Measurements from ENCODE around the gene CACHD1.

The CACHD1 gene

DNA sequence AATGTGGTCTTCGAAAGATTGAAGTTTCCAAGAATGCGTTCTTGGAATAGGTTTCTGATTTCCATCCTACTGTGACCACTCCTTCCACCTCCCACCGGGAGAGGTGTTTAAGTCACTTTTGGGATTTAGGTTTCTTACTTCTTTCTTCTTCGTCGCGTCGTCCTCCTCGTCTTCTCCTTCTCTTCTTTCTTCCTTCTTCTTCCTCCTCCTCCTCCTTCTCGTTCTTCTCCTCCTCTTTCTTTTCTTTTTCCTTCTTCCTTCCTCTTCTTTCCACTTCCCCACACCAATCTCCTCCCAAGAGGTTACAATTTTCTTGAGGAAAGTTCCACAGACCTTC lies 2.1 kb downstream of the CACHD1 start:
- DNase-seq = no peak
- POLR2A ChIA-PET = no interaction called here
- no peaks in the 10 kb centered on the region for H3K36me3 ChIP-seq (ENCODE audit: control insufficient read depth in 4 of 4, insufficient read depth in 4 of 4, low read length in 3 of 4)
- H3K4me1 ChIP-seq (ENCODE audit: control extremely low read depth in 1 of 4, control insufficient read depth in 4 of 4, insufficient read depth in 4 of 4, low read length in 3 of 4) = peaks cover 0 to 33% (median 22%) of the 10 kb centered on the region in 4 experiments
- H3K4me3 ChIP-seq (ENCODE audit: control insufficient read depth in 1 of 7, extremely low read depth in 1 of 7, insufficient read depth in 4 of 7, low read depth in 2 of 7, low read length in 6 of 7) = peak overlapping the region in 4 of 7 experiments; percentile 68 to 84 (median 80)
- CTCF ChIA-PET = no interaction called here
- 86% methylated on average over 8 of the region's 9 CpGs for WGBS (ENCODE audit: insufficient coverage)
- peaks cover 0 to 22% (median 17%) of the 10 kb centered on the region in 5 experiments for H3K27me3 ChIP-seq (replicated peaks in 2 of 5; ENCODE audit: control insufficient read depth in 4 of 5, insufficient read depth in 5 of 5, low read length in 4 of 5)
- H3K27ac ChIP-seq (ENCODE audit: insufficient read depth in 1 of 2, low read depth in 1 of 2, low read length in 2 of 2, poor library complexity in 1 of 2, severe bottlenecking in 2 of 2) = no peak overlapping the region
- H3K9me3 ChIP-seq (ENCODE audit: control extremely low read depth in 1 of 5, control insufficient read depth in 4 of 5, insufficient read depth in 2 of 5, low read depth in 1 of 5, low read length in 4 of 5) = peaks cover 0 to 1% (median 0%) of the 10 kb centered on the region in 5 experiments

GRCh38 chr1:64472805-64473204 lies 2.9 kb downstream of the CACHD1 start:
- H3K27me3 ChIP-seq (replicated peaks in 2 of 5; ENCODE audit: control insufficient read depth in 4 of 5, insufficient read depth in 5 of 5, low read length in 4 of 5) = peaks cover 0 to 22% (median 17%) of the 10 kb centered on the region in 5 experiments
- peaks cover 0 to 1% (median 0%) of the 10 kb centered on the region in 5 experiments for H3K9me3 ChIP-seq (ENCODE audit: control extremely low read depth in 1 of 5, control insufficient read depth in 4 of 5, insufficient read depth in 2 of 5, low read depth in 1 of 5, low read length in 4 of 5)
- H3K4me3 ChIP-seq (ENCODE audit: control insufficient read depth in 1 of 7, extremely low read depth in 1 of 7, insufficient read depth in 4 of 7, low read depth in 2 of 7, low read length in 6 of 7) = no peak overlapping the region
- WGBS (ENCODE audit: insufficient coverage) = 97% methylated on average over 5 of the region's 5 CpGs
- peaks cover 0 to 33% (median 22%) of the 10 kb centered on the region in 4 experiments for H3K4me1 ChIP-seq (ENCODE audit: control extremely low read depth in 1 of 4, control insufficient read depth in 4 of 4, insufficient read depth in 4 of 4, low read length in 3 of 4)
- DNase-seq = no peak
- ChIA-PET CTCF (no interaction called here), POLR2A (interaction anchor here (0.6 kb wide), 1 partner anchor 1995 kb away, joined by 3 read pairs; no protein-coding TSS in a partner anchor)
- H3K27ac ChIP-seq (ENCODE audit: insufficient read depth in 1 of 2, low read depth in 1 of 2, low read length in 2 of 2, poor library complexity in 1 of 2, severe bottlenecking in 2 of 2) = no peak overlapping the region
- no peaks in the 10 kb centered on the region for H3K36me3 ChIP-seq (ENCODE audit: control insufficient read depth in 4 of 4, insufficient read depth in 4 of 4, low read length in 3 of 4)

DNA sequence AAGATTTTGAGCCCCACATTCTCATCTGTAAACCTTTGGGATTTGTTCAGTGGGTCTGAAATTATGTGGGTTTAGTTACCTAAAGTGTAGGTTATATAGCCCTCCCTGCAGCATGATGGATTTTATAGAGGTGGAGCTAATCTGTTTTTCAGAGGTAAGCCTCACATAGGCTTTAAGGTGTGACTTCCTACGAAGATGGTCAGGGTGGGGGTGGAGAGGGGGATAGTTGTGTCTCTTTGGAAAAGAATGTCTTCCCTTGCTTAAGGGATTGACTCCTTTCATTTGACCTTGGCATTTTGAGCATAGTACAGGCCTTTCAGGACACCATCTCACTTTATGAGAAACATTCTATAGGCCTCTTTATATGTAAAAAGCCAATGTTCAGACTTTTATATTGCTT lies 3.4 kb downstream of the CACHD1 start:
- WGBS (ENCODE audit: insufficient coverage) = 100% methylated on average over 1 of the region's 1 CpG
- no peaks in the 10 kb centered on the region for H3K36me3 ChIP-seq (ENCODE audit: control insufficient read depth in 4 of 4, insufficient read depth in 4 of 4, low read length in 3 of 4)
- POLR2A ChIA-PET = interaction anchor here (0.6 kb wide), 1 partner anchor 234 kb away, joined by 3 read pairs; no protein-coding TSS in a partner anchor
- H3K27me3 ChIP-seq (replicated peaks in 2 of 5; ENCODE audit: control insufficient read depth in 4 of 5, insufficient read depth in 5 of 5, low read length in 4 of 5) = peaks cover 0 to 22% (median 17%) of the 10 kb centered on the region in 5 experiments
- H3K27ac ChIP-seq (ENCODE audit: insufficient read depth in 1 of 2, low read depth in 1 of 2, low read length in 2 of 2, poor library complexity in 1 of 2, severe bottlenecking in 2 of 2) = no peak overlapping the region
- CTCF ChIA-PET = no interaction called here
- DNase-seq = no peak
- H3K4me3 ChIP-seq (ENCODE audit: control insufficient read depth in 1 of 7, extremely low read depth in 1 of 7, insufficient read depth in 4 of 7, low read depth in 2 of 7, low read length in 6 of 7) = no peak overlapping the region
- H3K4me1 ChIP-seq (ENCODE audit: control extremely low read depth in 1 of 4, control insufficient read depth in 4 of 4, insufficient read depth in 4 of 4, low read length in 3 of 4) = peaks cover 0 to 33% (median 22%) of the 10 kb centered on the region in 4 experiments
- H3K9me3 ChIP-seq (ENCODE audit: control extremely low read depth in 1 of 5, control insufficient read depth in 4 of 5, insufficient read depth in 2 of 5, low read depth in 1 of 5, low read length in 4 of 5) = peaks cover 0 to 1% (median 0%) of the 10 kb centered on the region in 5 experiments

DNA sequence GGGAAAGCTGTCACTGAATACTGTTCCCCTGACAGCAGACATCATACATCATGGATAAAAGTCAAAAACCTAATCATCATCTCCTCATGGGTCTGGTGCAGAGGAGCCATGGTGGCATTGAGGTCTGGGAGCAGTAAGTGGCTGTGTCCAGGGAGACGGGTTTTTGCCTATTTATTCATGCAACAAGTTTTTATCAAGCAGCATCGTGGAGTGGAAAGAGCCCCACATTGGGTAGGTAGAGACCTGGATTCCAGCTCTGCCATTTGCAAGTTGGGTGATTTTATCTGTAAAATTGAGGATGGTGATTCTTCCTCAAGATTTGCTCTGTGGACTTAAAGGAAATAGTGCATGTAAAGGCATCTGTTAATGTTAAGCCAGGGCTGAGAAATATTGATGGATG lies 4.2 kb downstream of the CACHD1 start:
- Histone ChIP-seq H3K36me3 (ENCODE audit: control insufficient read depth in 4 of 4, insufficient read depth in 4 of 4, low read length in 3 of 4) (no peaks in the 10 kb centered on the region), H3K9me3 (ENCODE audit: control extremely low read depth in 1 of 5, control insufficient read depth in 4 of 5, insufficient read depth in 2 of 5, low read depth in 1 of 5, low read length in 4 of 5) (peaks cover 0 to 1% (median 0%) of the 10 kb centered on the region in 5 experiments), H3K27me3 (replicated peaks in 2 of 5; ENCODE audit: control insufficient read depth in 4 of 5, insufficient read depth in 5 of 5, low read length in 4 of 5) (peaks cover 0 to 20% (median 12%) of the 10 kb centered on the region in 5 experiments), H3K4me3 (ENCODE audit: control insufficient read depth in 1 of 7, extremely low read depth in 1 of 7, insufficient read depth in 4 of 7, low read depth in 2 of 7, low read length in 6 of 7) (no peak overlapping the region), H3K4me1 (ENCODE audit: control extremely low read depth in 1 of 4, control insufficient read depth in 4 of 4, insufficient read depth in 4 of 4, low read length in 3 of 4) (peaks cover 0 to 33% (median 22%) of the 10 kb centered on the region in 4 experiments), H3K27ac (ENCODE audit: insufficient read depth in 1 of 2, low read depth in 1 of 2, low read length in 2 of 2, poor library complexity in 1 of 2, severe bottlenecking in 2 of 2) (no peak overlapping the region)
- ChIA-PET CTCF (no interaction called here), POLR2A (interaction anchor here (0.6 kb wide), 1 partner anchor 233 kb away, joined by 3 read pairs; no protein-coding TSS in a partner anchor)
- 100% methylated on average over 2 of the region's 2 CpGs for WGBS (ENCODE audit: insufficient coverage)
- no peak for DNase-seq

DNA sequence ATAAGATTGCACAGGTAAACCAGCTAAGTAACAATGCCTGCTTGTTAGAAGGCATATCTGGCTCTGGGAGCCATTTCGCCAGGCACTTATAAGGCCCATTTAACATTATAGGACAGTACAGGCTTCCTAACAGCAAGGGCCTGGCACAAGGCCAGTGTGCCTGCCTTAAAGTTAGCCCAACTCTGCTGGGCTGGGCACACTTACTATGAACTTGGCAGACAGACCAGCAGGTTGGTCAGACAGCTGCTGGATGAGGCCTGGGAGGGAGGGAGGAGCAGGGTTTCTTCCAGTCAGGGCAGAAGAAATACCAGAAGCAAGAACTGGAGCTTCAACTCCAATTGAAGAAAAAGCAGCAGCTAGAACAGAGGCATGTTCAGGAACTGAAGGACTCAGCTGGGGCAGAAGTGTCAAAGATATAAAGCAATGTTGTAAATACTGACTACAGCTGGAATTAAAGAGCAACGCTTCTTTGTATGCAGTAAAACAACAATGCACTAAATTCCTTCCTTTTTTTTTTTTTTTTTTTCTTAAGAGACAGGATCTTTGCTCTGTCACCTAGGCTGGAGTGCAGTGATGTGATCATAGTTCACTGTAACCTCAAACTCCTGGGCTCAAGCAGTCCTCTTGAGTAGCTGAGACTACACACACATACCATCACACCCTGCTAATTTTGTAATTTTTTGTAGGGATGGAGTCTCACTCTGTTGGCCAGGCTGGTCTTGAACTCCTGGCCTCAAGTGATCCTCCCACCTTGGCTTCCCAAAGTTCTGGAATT lies 4.9 kb downstream of the CACHD1 start:
- POLR2A ChIA-PET = interaction anchor here (0.6 kb wide), 1 partner anchor 133 kb away, joined by 3 read pairs; no protein-coding TSS in a partner anchor
- no peak overlapping the region for H3K4me3 ChIP-seq (ENCODE audit: control insufficient read depth in 1 of 7, extremely low read depth in 1 of 7, insufficient read depth in 4 of 7, low read depth in 2 of 7, low read length in 6 of 7)
- H3K27ac ChIP-seq (ENCODE audit: insufficient read depth in 1 of 2, low read depth in 1 of 2, low read length in 2 of 2, poor library complexity in 1 of 2, severe bottlenecking in 2 of 2) = no peak overlapping the region
- no peak for DNase-seq
- H3K4me1 ChIP-seq (ENCODE audit: control extremely low read depth in 1 of 4, control insufficient read depth in 4 of 4, insufficient read depth in 4 of 4, low read length in 3 of 4) = peaks cover 0 to 27% (median 16%) of the 10 kb centered on the region in 4 experiments
- CTCF ChIA-PET = interaction anchor here (1.3 kb wide), 1 partner anchor 9 kb away, joined by 3 read pairs; no protein-coding TSS in a partner anchor
- H3K9me3 ChIP-seq (ENCODE audit: control extremely low read depth in 1 of 5, control insufficient read depth in 4 of 5, insufficient read depth in 2 of 5, low read depth in 1 of 5, low read length in 4 of 5) = peaks cover 0 to 1% (median 0%) of the 10 kb centered on the region in 5 experiments
- H3K27me3 ChIP-seq (replicated peaks in 2 of 5; ENCODE audit: control insufficient read depth in 4 of 5, insufficient read depth in 5 of 5, low read length in 4 of 5) = peaks cover 0 to 18% (median 10%) of the 10 kb centered on the region in 5 experiments
- no peaks in the 10 kb centered on the region for H3K36me3 ChIP-seq (ENCODE audit: control insufficient read depth in 4 of 4, insufficient read depth in 4 of 4, low read length in 3 of 4)
- WGBS (ENCODE audit: insufficient coverage) = 83% methylated on average over 1 of the region's 2 CpGs

DNA sequence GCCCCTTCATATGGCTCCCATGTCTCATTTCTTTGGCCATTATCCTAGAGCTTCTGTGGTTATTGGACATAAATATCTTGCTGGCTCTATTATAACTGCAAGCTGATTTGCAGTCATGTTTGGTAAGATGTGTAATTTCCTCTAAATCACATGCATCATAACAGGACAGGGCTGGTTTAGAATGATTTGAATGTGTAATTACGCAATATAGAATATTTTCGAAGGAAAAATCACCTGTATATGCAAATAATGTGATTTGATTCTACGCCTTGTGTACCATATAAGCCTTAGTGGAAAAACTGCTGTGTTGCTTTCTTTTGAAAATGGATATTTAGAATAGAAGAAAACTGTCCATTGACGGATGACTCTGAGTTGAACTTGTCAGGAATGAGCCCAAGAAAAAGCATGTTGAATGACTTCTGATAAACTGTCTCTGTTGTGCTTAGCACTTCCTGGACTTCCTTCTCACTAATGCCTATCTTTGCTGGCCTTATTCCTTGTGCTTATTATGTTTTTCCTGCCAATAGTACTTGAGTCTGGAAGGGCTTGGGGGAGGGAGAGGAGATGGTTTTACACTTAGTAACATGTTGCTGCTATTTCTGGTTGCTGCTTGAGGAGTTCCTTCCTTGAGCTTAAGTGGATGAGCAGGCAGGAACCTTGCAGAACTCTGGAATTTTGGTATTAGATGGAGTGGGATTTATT lies 6.5 kb downstream of the CACHD1 start:
- peaks cover 0 to 12% (median 6%) of the 10 kb centered on the region in 5 experiments for H3K27me3 ChIP-seq (replicated peaks in 2 of 5; ENCODE audit: control insufficient read depth in 4 of 5, insufficient read depth in 5 of 5, low read length in 4 of 5)
- CTCF ChIA-PET = no interaction called here
- 57% methylated on average over 1 of the region's 4 CpGs for WGBS (ENCODE audit: insufficient coverage)
- no peak overlapping the region for H3K4me3 ChIP-seq (ENCODE audit: control insufficient read depth in 1 of 7, extremely low read depth in 1 of 7, insufficient read depth in 4 of 7, low read depth in 2 of 7, low read length in 6 of 7)
- peaks cover 0 to 19% (median 6%) of the 10 kb centered on the region in 4 experiments for H3K4me1 ChIP-seq (ENCODE audit: control extremely low read depth in 1 of 4, control insufficient read depth in 4 of 4, insufficient read depth in 4 of 4, low read length in 3 of 4)
- POLR2A ChIA-PET = no interaction called here
- H3K9me3 ChIP-seq (ENCODE audit: control extremely low read depth in 1 of 5, control insufficient read depth in 4 of 5, insufficient read depth in 2 of 5, low read depth in 1 of 5, low read length in 4 of 5) = peaks cover 0 to 1% (median 0%) of the 10 kb centered on the region in 5 experiments
- no peak overlapping the region for H3K27ac ChIP-seq (ENCODE audit: insufficient read depth in 1 of 2, low read depth in 1 of 2, low read length in 2 of 2, poor library complexity in 1 of 2, severe bottlenecking in 2 of 2)
- H3K36me3 ChIP-seq (ENCODE audit: control insufficient read depth in 4 of 4, insufficient read depth in 4 of 4, low read length in 3 of 4) = no peaks in the 10 kb centered on the region
- no peak for DNase-seq
